Progenitor cell of endocrine pancreas (in vitro differentiated cells): ENCODE measurements around the gene APOA5. TPM values are rescaled to one million over a fixed set of nuclear protein-coding genes. Genes with fewer than 3 reads are reported as not detected.
"Not testable (repeated sequence)": the region's sequence is repeated elsewhere in the genome, so short reads cannot be mapped to it uniquely, and the experiment has no call there.

Experiments used
- DNase-seq: peaks from one replicate; pipeline ENCODE4 v3.0.0; 2021; ENCODE audit warnings: low spot score; ENCODE audit not compliant: unreplicated experiment
- H3K27ac Mint-ChIP-seq: 2 replicates; pipeline ENCODE4 v1.8.0; 2021; ENCODE audit warnings: mild to moderate bottlenecking, moderate library complexity, mixed read lengths
- H3K27me3 Mint-ChIP-seq: 2 replicates; pipeline ENCODE4 v1.8.0; 2021; ENCODE audit warnings: mixed read lengths
- H3K36me3 Mint-ChIP-seq: 2 replicates; pipeline ENCODE4 v1.8.0; 2022; ENCODE audit warnings: mixed read lengths; ENCODE audit not compliant: insufficient read depth
- H3K4me1 Mint-ChIP-seq: 2 replicates; pipeline ENCODE4 v1.8.0; 2021; ENCODE audit warnings: low read depth, mixed read lengths
- H3K4me3 Mint-ChIP-seq: 2 replicates; pipeline ENCODE4 v1.8.0; 2021; ENCODE audit warnings: low read depth, mild to moderate bottlenecking, moderate library complexity, mixed read lengths
- H3K9me3 Mint-ChIP-seq: 2 replicates; pipeline ENCODE4 v1.8.0; 2021; ENCODE audit warnings: low read depth, mixed read lengths
- total RNA-seq: library from RNA; stranded (reverse); gene quantifications from 2 replicates; pipeline ENCODE4 v1.2.1, GENCODE V29; 2021
- TF ChIP-seq, protein P1 (sequence below): fragments of 200-600 bp; sonication (generic); IDR thresholded peaks from one replicate; pipeline ENCODE4 v1.5.0; 2021; ENCODE audit warnings: antibody characterized with exemption, mild to moderate bottlenecking; ENCODE audit not compliant: unreplicated experiment

Gene APOA5
- total RNA-seq, 1 donor from 2014 or later = not detected

DNA sequence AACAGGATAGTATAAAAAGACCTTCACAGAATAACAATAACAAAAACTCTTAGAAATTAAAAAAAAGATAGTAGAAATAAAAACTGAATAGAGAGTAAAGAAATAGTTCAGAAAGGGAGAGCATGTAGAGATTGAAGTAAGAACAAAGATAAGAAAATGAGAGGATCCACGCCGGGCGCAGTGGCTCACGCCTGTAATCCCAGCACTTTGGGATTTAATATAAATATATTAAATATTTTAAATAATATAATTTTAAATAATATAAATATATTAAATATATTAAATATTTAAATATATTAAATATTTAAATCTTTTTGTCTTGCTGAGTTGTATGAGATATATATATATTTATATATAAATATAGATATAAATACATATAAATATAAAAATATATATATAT, 20.4 kb upstream of the APOA5 start:
- Mint-ChIP-seq H3K4me3 (no peak overlapping the region), H3K4me1 (peaks cover 22% of the 10 kb centered on the region), H3K27me3 (peaks cover 6% of the 10 kb centered on the region), H3K27ac (no peak overlapping the region), H3K9me3 (no peaks in the 10 kb centered on the region), H3K36me3 (no peaks in the 10 kb centered on the region)
- TF ChIP-seq, protein P1, sequence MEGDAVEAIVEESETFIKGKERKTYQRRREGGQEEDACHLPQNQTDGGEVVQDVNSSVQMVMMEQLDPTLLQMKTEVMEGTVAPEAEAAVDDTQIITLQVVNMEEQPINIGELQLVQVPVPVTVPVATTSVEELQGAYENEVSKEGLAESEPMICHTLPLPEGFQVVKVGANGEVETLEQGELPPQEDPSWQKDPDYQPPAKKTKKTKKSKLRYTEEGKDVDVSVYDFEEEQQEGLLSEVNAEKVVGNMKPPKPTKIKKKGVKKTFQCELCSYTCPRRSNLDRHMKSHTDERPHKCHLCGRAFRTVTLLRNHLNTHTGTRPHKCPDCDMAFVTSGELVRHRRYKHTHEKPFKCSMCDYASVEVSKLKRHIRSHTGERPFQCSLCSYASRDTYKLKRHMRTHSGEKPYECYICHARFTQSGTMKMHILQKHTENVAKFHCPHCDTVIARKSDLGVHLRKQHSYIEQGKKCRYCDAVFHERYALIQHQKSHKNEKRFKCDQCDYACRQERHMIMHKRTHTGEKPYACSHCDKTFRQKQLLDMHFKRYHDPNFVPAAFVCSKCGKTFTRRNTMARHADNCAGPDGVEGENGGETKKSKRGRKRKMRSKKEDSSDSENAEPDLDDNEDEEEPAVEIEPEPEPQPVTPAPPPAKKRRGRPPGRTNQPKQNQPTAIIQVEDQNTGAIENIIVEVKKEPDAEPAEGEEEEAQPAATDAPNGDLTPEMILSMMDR = no peak
- no peak for DNase-seq

DNA sequence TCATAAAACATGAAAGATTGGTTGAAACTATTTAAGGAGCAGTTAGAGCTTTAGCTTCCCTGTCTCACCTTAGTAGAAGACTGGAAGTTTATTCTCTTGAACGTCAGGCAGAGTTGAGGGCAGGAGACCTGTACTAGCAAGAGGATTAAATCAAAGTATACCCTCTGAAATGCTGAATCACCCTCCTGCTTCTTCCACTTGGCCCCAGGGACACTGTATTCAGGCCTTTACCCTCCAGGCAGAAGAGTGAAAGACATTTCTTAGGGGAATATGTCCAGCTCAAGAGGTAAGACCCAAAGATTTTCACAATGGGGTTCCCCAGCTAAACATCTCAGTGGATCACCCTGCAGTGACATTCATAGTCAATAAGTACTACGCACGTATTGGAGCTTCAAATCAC, 19.5 kb upstream of the APOA5 start:
- TF ChIP-seq, protein P1 = no peak
- DNase-seq = no peak
- Mint-ChIP-seq H3K27ac (no peak overlapping the region), H3K36me3 (no peaks in the 10 kb centered on the region), H3K4me3 (no peak overlapping the region), H3K9me3 (no peaks in the 10 kb centered on the region), H3K27me3 (peaks cover 6% of the 10 kb centered on the region), H3K4me1 (peaks cover 24% of the 10 kb centered on the region)

DNA sequence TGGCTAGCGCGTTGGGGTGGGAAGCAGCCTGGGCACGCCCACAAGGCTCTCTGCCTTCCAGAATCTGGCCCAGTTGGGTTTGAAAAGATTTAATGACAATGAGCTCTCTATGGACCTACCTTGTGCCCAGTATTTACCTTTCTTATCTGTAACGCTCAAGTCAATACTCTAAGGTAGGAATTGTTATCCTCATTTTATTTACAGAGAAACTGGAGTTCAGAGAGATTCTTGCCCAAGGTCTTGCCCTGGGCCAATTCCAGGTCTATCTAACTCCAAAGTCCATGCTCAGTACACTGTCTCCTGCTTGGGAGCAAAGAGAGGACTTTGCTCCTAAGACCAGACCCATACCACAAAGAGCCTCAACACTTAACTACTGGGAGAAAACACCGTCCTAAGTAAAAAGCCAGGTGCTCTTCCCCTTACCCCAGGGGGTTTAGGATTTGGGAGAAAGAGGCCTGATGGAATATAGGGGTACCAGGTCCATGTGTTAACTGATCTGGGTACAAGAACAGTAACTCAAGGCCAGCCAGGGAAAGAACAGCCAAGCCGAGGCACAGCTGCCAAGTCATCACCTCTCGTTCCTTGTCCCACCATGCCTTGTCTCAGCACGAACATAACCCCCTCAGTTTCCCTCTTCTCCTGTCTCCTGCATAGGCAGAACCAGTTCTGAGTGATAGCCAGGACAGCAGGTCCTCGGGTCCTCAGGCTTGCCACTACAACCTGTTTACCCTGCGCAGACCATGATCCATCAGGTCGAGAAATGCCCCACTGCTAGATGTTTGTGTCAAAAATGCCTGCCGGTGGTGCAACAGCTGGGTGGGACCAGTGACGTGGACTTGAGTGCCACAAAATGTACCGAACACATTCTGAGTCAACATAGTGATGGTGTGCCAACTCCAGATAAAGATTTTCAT, 16.8 kb upstream of the APOA5 start:
- no peaks in the 10 kb centered on the region for H3K9me3 Mint-ChIP-seq
- no peak overlapping the region for H3K27ac Mint-ChIP-seq
- TF ChIP-seq, protein P1 = no peak
- peaks cover 27% of the 10 kb centered on the region for H3K4me1 Mint-ChIP-seq
- H3K36me3 Mint-ChIP-seq = no peaks in the 10 kb centered on the region
- peak overlapping the region; percentile 31 for H3K4me3 Mint-ChIP-seq
- peaks cover 16% of the 10 kb centered on the region for H3K27me3 Mint-ChIP-seq
- no peak for DNase-seq

DNA sequence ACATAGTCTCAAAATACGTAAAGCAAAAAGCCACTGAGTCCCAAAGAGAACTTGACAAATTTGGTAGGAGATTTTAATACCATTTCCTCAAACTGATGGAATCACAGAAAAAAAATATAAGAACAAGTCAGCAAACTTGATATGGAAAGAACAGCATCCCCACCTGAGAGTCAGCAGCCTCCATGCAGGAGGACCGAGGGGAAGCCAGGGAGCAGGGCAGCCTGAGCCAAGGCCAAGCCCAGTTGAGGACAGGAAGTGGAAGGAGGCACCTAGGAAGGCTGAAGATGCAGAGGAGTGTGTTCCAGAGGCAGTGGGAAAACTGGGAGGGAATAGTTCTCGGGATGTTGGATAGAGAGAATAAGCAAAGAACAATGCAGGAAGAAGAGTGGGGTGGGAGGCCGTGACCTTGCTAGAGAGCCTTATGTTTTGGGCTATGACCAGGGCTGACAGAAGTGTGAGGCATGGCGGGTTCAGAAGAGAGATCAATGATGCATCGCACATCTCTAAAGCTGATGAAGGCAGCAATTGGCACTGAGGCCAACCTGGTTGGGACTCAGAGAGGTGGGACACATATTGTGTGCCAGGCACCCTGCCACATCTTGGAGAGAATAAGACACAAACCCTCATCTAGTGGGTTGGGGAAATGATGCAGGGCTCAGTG, 16.1 kb upstream of the APOA5 start:
- H3K27me3 Mint-ChIP-seq = peaks cover 19% of the 10 kb centered on the region
- H3K4me3 Mint-ChIP-seq = no peak overlapping the region
- no peaks in the 10 kb centered on the region for H3K9me3 Mint-ChIP-seq
- no peaks in the 10 kb centered on the region for H3K36me3 Mint-ChIP-seq
- H3K4me1 Mint-ChIP-seq = peaks cover 25% of the 10 kb centered on the region
- TF ChIP-seq, protein P1 = no peak
- H3K27ac Mint-ChIP-seq = no peak overlapping the region
- no peak for DNase-seq

DNA sequence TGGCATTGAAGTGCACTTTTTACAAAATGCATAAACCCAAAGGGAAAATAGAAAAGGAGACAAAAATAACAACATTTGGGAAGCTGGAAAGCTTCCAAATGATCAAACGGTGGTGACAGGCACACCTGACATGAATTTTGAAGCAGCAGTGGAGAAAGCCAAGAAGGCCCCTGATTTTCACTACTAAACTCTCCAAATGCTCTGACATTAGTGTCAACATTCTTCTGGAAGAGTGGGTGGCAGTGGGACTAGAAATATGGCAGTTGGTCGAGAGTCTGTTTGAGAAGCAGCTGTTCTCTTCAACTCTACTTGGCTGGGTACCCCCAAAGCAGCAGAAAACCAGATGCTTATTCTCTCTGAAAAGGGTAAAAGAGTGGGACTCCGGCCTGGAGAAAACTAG, 12.3 kb upstream of the APOA5 start:
- no peaks in the 10 kb centered on the region for H3K36me3 Mint-ChIP-seq
- no peak overlapping the region for H3K4me3 Mint-ChIP-seq
- peaks cover 13% of the 10 kb centered on the region for H3K27me3 Mint-ChIP-seq
- H3K9me3 Mint-ChIP-seq = no peaks in the 10 kb centered on the region
- H3K27ac Mint-ChIP-seq = no peak overlapping the region
- TF ChIP-seq, protein P1 = no peak
- DNase-seq = no peak
- peaks cover 22% of the 10 kb centered on the region for H3K4me1 Mint-ChIP-seq

DNA sequence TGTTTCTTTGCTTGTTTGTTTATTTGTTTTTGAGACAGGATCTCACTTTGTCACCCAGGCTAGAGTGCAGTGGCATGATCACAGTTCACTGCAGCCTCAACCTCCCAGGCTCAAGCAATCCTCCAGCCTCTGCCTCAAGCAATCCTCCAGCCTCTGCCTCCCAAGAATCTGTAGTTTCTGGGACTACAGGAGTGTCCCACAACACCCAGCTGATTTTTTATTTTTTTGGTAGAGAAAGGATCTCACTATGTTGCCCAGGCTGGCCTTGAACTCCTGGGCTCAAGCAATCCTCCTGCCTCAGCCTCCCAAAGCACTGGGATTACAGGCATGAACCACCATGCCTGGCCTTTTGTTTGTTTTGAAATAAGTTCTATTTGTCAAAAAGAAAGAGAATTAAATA, 10.0 kb upstream of the APOA5 start:
- not testable (repeated sequence) for H3K4me3 Mint-ChIP-seq, H3K27ac Mint-ChIP-seq, H3K9me3 Mint-ChIP-seq, H3K4me1 Mint-ChIP-seq, H3K36me3 Mint-ChIP-seq, DNase-seq
- peaks cover 13% of the 10 kb centered on the region for H3K27me3 Mint-ChIP-seq
